ENCODE measurements around the gene NOG. TPM values are rescaled to one million over a fixed set of nuclear protein-coding genes. Genes with fewer than 3 reads are reported as not detected.

The NOG gene
- total and polyA plus RNA-seq, 3 donors from 2014 or later: 0.92 to 6.1 (median 5.2) TPM

DNA sequence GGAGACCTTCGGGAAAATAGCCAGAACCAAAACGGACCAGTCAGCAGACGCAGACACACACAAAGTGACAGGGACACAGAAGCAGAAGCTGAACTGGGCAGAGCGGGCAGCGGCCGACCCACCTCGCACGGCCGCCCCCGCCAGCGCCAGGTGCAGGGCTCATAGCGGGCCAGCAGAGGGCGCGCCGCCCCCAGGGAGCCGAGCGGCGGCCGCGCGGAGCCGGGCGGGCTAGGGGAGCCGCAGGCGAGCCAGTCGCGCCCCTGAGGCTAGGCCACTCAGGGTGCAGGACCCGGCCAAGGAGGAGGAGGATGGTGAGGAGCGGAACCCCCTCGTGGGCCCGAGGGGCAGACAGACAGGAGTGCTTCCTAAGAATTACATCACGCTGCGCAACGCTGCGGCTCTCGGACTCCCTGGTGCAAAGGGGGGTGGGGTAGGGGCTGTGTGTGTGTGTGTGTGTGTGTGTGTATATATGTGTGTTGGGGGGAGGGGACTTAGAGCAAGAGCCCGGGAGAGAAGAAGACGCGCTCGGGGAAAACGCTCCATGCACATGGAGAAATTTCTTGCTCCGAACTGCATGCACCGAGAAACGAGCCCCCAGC, 913 bp upstream of the NOG start:
- Histone ChIP-seq H3K4me1 (peaks cover 16% of the 10 kb centered on the region), H3K27me3 (no peaks in the 10 kb centered on the region)

GRCh38 chr17:56593086-56593645, 333 bp upstream of the NOG start:
- Histone ChIP-seq H3K9me3 (no peaks in the 10 kb centered on the region), H3K27me3 (no peaks in the 10 kb centered on the region), H3K4me1 (peaks cover 19% of the 10 kb centered on the region), H3K4me3 (peak overlapping the region; percentile 53 to 64), H3K27ac (peak overlapping the region in 1 of 2 donors; percentile 50), H3K36me3 (ENCODE audit: low read depth, missing control alignments) (no peaks in the 10 kb centered on the region)
- WGBS, 2 donors: 0 to 1% methylated on average over 14 to 32 of the region's 46 CpGs
- intact Hi-C loops (cut with DNase I; ENCODE audit: low total_unique reads): loop anchor here (10.0 kb wide), 1 partner anchor 122 kb away; no protein-coding TSS in a partner anchor
- TF ChIP-seq CTCF (IDR thresholded peaks at IDR 0.05) (no peak), POLR2A (IDR thresholded peaks at IDR 0.05) (no peak)
- peak; percentile 55 for DNase-seq

More for the DNA sequence above, 913 bp upstream of the NOG start:
- Histone ChIP-seq H3K9me3 (no peaks in the 10 kb centered on the region), H3K4me3 (peak overlapping the region; percentile 53 to 64), H3K36me3 (ENCODE audit: low read depth, missing control alignments) (no peaks in the 10 kb centered on the region), H3K27ac (no peak overlapping the region)
- WGBS, 2 donors: 0% methylated on average over 14 to 44 of the region's 44 CpGs
- TF ChIP-seq POLR2A (IDR thresholded peaks at IDR 0.05) (no peak), CTCF (IDR thresholded peaks at IDR 0.05) (peak; percentile 86 to 92 (median 87))
- peak; percentile 68 for DNase-seq
- intact Hi-C loops (cut with DNase I; ENCODE audit: low total_unique reads): loop anchor here (10.0 kb wide), 1 partner anchor 122 kb away; no protein-coding TSS in a partner anchor

GRCh38 chr17:56594320-56595107, 1.0 kb downstream of the NOG start:
- Histone ChIP-seq H3K4me3 (peak overlapping the region; percentile 53 to 64), H3K4me1 (peaks cover 19% of the 10 kb centered on the region), H3K36me3 (ENCODE audit: low read depth, missing control alignments) (no peaks in the 10 kb centered on the region), H3K27ac (no peak overlapping the region), H3K9me3 (no peaks in the 10 kb centered on the region), H3K27me3 (no peaks in the 10 kb centered on the region)
- 0 to 1% methylated on average over 35 to 61 of the region's 61 CpGs for WGBS, 2 donors
- intact Hi-C loops (cut with DNase I; ENCODE audit: low total_unique reads): loop anchor here (10.0 kb wide), 1 partner anchor 120 kb away; no protein-coding TSS in a partner anchor
- no peak for DNase-seq
- no peak for TF ChIP-seq POLR2A (IDR thresholded peaks at IDR 0.05)
- no peak for TF ChIP-seq CTCF (IDR thresholded peaks at IDR 0.05)

DNA sequence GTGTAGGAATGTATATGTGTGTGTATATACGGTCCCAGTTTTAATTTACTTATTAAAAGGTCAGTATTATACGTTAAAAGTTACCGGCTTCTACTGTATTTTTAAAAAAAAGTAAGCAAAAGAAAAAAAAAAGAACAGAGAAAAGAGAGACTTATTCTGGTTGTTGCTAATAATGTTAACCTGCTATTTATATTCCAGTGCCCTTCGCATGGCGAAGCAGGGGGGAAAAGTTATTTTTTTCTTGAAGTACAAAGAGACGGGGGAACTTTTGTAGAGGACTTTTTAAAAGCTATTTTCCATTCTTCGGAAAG, 1.6 kb downstream of the NOG start:
- H3K27me3 ChIP-seq: no peaks in the 10 kb centered on the region
- peaks cover 19% of the 10 kb centered on the region for H3K4me1 ChIP-seq
- no peaks in the 10 kb centered on the region for H3K9me3 ChIP-seq
- 4 to 5% methylated on average over 7 of the region's 7 CpGs for WGBS, 2 donors
- H3K4me3 ChIP-seq: peak overlapping the region in 1 of 2 donors; percentile 64
- no peak overlapping the region for H3K27ac ChIP-seq
- no peaks in the 10 kb centered on the region for H3K36me3 ChIP-seq (ENCODE audit: low read depth, missing control alignments)
- no peak for DNase-seq
- no peak for TF ChIP-seq CTCF (IDR thresholded peaks at IDR 0.05)
- intact Hi-C loops (cut with DNase I; ENCODE audit: low total_unique reads): loop anchor here (10.0 kb wide), 1 partner anchor 120 kb away; no protein-coding TSS in a partner anchor
